HG02870 (cell line): ENCODE results near the gene ZNF777.
"Not testable (repeated sequence)": the region's sequence is repeated elsewhere in the genome, so short reads cannot be mapped to it uniquely, and the experiment has no call there.

ENCODE experiments used
- ATAC-seq: cut with Tn5 transposase; IDR thresholded peaks from one replicate; pipeline ENCODE4 v1.9.1; 2021; ENCODE audit warnings: mild to moderate bottlenecking, moderate library complexity; ENCODE audit not compliant: unreplicated experiment

Gene ZNF777

DNA sequence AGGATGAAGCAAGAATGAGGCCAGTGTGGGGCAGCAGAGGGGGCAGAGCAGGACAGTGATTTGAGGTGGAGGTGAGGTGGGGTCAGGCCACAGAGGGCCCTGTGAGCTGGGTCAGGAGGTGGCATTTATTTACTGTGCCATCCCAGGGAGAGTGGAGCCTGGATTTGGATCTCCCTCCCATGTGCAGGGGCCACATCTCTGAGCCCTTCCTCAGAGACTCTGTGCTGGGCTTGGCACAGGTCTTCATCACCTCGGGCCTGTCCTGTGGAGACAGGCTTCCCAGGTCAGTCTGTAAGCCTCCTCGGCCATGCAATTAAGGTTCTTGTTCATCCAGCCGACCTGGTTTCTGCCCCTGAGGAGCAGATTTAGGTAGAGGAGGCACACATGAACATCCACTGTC, 40.9 kb downstream of the ZNF777 start:
- ATAC-seq = no peak

DNA sequence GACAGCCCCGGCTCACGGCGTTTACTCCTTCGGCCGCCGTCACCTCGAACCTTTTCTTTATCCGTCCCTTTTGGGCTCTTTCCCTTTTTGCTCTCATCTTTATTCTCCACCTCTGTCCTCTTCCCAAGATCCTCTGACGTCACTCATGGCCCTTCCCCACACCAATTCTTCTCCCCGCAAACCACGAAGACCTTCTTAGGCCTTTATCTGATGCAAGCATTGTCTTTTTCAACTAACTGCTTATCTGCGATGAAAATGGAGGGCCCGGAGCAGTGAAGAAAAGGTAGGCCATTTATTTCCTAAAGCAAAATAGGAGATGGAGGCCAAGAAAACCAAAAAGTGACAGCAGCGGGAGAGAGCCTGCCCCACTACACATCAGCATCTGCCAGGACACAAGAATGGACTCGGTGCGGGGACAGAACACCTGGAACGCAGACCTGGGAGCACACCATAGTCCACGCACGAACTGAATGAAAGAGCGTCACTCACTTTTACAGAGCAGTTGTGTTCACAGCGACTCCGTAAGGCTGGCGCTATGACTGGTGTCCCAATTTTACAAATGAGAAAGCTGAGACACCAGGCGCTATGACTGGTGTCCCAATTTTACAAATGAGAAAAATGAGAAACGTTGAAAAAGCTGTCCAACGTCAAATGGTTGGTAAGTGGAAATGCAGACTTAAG, 45.3 kb downstream of the ZNF777 start:
- ATAC-seq = no peak

DNA sequence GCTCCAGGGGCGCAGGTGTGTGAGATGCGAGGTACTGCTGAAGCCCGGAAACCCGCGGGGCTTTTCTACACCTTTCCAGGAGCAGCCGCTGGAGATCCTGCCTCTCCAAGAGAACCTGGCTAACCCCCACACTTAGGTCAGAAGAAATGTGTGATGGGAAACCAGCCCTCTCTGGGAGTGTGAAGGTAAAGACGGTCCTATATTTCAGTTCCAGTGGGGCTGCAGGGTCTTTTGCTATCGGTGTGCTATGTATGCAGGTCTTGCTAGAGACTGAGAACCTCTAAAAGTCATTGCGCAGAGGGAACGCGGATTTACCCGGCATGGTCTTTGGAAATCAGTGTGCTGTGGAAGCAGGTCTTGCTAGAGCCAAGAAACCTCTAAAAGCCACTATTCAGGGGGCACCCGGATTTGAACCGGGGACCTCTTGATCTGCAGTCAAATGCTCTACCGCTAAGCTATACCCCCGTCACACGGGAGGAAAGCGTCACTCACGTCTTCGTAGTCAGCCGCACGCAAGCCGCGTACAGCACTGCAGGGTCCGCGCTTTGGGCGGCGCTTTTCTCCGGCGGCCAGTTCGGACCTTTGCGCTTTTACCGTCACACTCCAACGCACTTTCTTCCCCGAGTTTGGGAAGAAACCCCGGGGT, 46.0 kb downstream of the ZNF777 start:
- no peak for ATAC-seq

DNA sequence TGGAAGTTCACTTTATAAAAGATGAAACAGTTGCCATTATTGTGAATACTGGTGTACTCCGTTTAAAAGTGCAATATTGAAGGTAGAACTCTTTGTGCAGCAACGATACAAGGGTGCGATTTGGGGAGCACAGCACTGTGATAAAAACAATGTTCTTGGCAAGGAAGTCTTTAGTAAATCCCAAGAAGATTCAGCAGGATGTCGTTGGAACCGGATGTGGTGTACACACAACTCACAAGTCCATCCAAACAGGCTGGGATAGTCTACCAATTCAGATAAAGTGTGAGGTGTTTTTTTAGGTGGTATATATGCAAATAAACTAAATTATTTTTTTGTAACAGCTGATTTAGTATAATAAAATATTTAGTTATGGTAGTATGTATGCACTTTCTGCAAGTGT, 46.7 kb downstream of the ZNF777 start:
- no peak for ATAC-seq

DNA sequence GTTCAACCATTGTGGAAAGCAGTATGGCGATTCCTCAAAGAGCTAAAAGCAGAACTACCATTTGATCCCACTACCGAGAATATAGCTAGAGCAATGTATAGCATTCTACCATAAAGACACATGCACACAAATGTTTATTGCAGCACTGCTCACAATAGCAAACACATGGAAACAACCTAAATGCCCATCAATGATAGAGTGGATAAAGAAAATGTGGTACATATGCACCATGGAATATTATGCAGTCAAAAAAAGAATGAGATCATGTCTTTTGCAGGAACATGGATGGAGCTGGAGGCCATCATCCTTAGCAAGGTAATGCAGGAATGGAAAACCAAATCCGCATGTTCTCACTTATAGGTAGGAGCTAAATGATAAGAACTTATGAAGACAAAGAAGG, 47.8 kb downstream of the ZNF777 start:
- ATAC-seq = not testable (repeated sequence)

DNA sequence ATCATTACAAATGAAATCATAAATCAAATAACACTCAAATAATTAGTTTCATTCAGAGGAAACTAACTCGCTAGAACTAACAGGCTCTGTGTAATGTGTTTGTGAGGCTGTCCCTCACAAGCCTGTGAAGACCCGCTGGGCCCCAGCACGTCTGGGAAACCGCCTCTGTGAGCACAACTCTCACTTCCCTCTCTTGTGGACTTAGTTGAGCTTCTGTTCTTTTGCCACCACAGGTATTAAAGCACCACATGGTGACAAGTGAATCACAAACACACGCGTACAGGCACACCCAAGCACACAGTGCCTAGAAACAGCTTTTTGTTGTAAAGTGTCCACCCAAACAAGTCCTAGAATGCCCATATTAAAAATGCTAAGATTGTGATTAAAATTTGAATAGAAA, 51.0 kb downstream of the ZNF777 start:
- ATAC-seq = peak; percentile 99

DNA sequence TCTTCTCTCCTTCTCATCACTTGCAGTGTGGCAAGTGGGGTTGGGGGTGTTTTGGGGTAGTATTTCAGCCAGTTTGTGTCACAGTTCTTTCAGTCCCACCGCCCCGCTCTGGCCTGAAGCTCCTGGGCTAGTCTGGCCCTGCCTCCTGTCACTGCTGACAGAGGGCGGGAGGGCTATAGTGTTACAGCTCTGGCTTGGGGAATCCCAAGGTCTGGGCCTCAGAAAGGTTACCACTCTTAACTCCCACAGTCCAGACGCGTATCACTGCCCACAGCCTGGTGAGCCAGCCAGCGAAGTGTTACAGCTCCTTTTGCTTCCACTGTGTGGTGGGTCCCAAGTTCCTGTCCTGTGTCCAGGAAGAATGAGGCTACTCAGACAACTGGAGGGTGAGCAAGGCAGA, 56.0 kb downstream of the ZNF777 start:
- ATAC-seq = no peak

DNA sequence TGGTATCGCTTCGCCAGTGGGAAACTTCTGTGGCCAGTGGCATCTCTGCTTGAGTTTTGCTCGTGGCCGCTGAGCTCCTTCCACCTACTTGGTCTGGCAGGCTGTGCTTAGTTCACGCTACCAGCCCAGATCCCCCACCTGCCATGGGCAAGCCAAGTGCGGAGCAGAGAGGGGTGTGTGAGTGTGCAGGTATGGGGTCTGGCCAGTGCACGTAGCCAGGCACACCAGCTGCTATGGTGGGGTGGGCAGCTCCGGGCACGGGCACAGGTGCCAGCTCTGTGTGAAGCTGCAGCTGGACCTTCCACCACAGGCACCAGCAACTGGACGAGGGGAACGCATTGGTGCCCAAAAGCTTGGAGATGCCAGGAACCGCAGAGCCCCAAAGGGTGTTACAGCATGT, 56.5 kb downstream of the ZNF777 start:
- ATAC-seq = no peak

DNA sequence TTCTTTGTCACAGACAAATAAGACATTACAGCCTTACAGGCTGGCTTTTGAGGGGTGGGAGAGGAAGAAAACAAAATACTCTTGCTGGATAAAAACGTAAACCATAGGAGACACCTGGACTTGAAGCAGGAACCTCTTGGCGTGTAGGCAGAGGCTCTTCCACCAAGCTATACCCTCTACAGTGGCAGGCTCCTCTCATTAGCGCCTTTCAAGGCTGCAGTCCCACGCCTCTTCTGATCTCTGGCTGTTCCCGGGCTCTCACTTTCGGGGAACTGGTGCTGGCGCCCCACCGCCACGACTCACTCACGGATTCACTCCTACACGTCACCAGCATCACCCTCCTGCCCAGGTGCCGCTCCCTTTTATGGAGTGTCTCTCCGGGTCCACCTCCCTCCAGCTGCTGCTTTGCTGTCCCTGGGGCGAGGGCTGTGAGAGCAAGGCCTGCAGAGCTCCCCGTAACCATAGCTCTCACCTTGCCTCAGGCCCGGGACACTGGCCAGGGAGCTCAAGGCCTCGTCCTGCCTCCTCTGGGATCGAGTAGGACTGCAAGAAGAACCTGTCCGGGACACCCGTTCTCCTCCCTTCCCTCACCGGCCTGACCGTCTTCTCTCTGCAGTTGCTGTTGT, 62.6 kb downstream of the ZNF777 start:
- no peak for ATAC-seq

DNA sequence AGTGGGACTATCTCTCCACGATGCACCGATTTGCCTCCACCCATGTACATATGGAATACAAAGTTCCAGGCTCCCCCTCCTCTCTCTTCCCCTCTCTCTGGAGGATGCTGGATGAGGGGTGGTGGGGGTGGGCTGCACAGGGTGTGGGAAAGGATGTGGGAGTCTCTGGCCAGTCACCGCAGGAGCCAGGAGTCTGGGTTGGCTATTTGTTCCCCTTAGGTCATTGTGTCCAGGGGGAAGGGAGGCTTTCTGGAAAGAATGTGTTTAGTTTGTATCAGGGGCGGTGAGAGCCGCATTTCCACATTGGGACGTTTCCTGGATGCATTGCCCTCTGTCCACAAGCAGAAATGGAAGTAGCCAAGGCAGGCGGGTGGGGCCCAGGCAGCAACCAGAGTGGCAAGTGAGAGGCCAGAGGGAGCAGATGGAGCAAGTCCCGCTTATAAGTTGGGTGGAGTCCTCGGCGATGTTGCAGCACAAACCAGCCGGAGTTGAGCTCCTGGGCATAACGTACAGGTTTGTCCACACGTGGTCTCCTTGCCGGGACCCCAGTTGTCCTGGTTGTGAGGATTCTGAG, 63.3 kb downstream of the ZNF777 start:
- ATAC-seq = no peak

DNA sequence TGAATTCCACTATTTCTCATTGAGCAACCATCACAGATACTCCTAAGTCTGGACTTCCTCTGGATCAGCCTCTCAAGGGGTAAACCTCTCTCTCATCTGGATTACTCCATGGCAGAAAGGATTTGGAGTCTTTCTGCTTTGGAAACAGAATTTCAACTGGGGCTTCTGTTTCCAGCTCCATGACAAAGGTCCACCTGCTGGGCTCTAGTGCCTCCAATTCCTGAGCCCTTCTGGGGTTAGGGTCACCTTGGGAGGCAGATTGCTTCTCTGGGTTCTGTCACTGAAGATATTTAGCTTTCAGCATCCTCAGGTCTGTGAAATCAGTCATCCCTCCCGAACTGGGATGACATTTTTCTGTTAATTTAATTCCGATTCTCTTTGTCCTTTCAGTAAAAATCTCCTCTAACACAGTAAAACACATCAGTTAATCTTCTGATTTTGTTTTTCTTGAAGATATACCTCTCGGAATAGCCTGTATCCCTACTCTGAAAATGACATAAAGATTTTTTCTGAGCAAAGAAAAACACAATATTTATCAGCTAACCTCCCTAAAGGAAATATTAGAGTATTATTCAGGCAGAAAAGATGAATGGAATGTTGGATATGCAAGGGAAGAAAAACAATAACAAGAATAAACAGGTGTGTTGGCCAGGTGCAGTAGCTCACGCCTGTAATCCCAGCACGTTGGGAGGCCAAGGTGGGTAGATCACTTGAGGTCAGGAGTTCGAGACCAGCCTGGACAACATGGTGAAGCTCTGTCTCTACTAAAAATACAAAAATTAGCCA, 72.1 kb downstream of the ZNF777 start:
- not testable (repeated sequence) for ATAC-seq

DNA sequence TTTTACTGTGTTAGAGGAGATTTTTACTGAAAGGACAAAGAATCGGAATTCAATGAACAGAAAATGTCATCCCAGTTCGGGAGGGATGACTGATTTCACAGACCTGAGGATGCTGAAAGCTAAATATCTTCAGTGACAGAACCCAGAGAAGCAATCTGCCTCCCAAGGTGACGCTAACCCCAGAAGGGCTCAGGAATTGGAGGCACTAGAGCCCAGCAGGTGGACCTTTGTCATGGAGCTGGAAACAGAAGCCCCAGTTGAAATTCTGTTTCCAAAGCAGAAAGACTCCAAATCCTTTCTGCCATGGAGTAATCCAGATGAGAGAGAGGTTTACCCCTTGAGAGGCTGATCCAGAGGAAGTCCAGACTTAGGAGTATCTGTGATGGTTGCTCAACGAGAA, 74.3 kb downstream of the ZNF777 start:
- not testable (repeated sequence) for ATAC-seq

DNA sequence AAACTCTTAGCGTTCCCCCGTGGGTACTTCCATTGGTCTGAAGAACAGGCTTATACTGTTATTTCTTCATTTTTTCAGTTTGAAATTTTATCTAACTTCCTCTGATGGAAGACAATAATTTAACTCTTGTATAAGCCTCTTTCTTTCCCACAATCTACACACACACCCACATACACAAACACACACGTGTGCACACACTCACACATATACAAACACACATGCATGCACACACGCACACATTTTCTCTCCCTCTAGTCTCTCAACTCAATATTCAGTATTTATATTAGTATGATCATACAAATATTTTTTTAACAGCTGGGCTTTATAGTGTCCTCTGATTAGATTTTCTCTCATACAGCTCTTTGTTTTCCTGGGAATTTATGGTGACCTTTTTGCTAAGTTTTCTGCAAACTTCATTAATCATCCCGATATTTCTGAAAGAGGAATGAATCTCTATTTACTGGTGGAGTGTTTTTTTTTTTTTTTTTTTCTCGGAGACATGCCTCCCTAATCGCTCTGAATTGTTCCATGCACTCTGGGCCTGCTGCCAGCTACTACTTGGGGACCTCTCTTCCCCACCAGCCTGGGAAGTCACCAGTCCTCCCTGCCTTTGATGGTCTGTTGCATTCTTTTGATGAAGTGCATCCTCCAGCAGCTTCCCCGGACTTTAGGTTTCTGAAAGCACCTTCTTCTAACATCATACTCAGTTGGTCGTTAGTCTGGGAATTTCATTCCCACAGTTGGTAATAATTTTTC, 75.5 kb downstream of the ZNF777 start:
- no peak for ATAC-seq
